Mesothelial cell of epicardium (in vitro differentiated cells): ENCODE results near the gene ABI1. TPM values are rescaled to one million over a fixed set of nuclear protein-coding genes. Genes with fewer than 3 reads are reported as not detected.
"Not testable (repeated sequence)": the region's sequence is repeated elsewhere in the genome, so short reads cannot be mapped to it uniquely, and the experiment has no call there.

Experiments
- DNase-seq, 2 experiments: peaks; one replicate each; pipeline ENCODE4 v3.0.0; 2021; ENCODE audit warnings: low spot score in 2 of 2; ENCODE audit not compliant: unreplicated experiment in 2 of 2
- H3K27ac Mint-ChIP-seq: 2 replicates; pipeline ENCODE4 v1.8.0; 2021; ENCODE audit warnings: mixed read lengths
- H3K27me3 Mint-ChIP-seq: 2 replicates; pipeline ENCODE4 v1.8.0; 2021; ENCODE audit warnings: low read depth, mixed read lengths
- H3K36me3 Mint-ChIP-seq: 2 replicates; pipeline ENCODE4 v1.8.0; 2021; ENCODE audit warnings: mixed read lengths
- H3K4me1 Mint-ChIP-seq: 2 replicates; pipeline ENCODE4 v1.8.0; 2021; ENCODE audit warnings: mixed read lengths
- H3K4me3 Mint-ChIP-seq: 2 replicates; pipeline ENCODE4 v1.8.0; 2021; ENCODE audit warnings: mild to moderate bottlenecking, moderate library complexity, mixed read lengths
- H3K9me3 Mint-ChIP-seq: 2 replicates; pipeline ENCODE4 v1.8.0; 2021; ENCODE audit warnings: mixed read lengths
- total RNA-seq: library from RNA; stranded (reverse); gene quantifications from 3 replicates; pipeline ENCODE4 v1.2.1, GENCODE V29; 2021
- TF ChIP-seq, protein P1 (sequence below): fragments of 200-600 bp; sonication (generic); IDR thresholded peaks from one replicate; pipeline ENCODE4 v1.5.0; 2021; ENCODE audit warnings: antibody characterized with exemption; ENCODE audit not compliant: unreplicated experiment

Gene ABI1
- total RNA-seq, 1 donor from 2014 or later = 41.3 TPM

DNA sequence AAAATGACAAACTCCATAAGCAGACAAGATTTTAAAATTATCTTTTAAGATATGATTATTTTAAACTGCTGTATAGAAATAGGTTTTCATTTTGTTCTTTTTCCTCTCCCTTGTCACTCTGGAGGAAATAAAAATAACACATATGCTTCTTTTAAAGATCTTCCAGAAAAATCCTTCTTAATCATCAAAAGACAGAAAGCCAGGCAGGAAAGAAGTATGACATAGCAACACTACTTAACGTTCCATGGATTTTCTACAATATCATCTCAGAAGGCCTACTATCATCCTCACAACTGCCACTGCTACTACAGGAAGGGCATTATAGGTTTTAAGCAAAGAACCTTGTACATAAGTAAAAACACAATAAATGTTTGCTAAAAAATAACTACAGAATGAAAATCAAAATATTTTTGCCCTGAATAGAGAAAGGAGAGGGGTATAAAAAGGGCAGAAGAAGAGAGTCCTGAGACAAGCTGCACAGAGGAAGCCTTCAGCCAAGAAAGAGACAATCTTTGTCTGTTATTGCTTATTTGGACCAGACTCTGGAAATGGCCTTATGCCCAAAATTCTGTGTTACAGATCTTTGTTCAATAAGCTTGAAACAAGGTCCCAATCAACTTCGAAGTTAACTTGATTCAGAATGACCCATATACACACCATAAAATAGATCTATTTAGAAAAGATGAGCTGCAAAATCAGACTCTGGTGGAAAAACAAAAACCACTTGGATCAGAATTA lies 67.8 kb downstream of the ABI1 start:
- TF ChIP-seq, protein P1, sequence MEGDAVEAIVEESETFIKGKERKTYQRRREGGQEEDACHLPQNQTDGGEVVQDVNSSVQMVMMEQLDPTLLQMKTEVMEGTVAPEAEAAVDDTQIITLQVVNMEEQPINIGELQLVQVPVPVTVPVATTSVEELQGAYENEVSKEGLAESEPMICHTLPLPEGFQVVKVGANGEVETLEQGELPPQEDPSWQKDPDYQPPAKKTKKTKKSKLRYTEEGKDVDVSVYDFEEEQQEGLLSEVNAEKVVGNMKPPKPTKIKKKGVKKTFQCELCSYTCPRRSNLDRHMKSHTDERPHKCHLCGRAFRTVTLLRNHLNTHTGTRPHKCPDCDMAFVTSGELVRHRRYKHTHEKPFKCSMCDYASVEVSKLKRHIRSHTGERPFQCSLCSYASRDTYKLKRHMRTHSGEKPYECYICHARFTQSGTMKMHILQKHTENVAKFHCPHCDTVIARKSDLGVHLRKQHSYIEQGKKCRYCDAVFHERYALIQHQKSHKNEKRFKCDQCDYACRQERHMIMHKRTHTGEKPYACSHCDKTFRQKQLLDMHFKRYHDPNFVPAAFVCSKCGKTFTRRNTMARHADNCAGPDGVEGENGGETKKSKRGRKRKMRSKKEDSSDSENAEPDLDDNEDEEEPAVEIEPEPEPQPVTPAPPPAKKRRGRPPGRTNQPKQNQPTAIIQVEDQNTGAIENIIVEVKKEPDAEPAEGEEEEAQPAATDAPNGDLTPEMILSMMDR = no peak
- Mint-ChIP-seq H3K27ac (peak overlapping the region; percentile 52), H3K4me1 (no peaks in the 10 kb centered on the region), H3K9me3 (peaks cover 26% of the 10 kb centered on the region), H3K36me3 (peaks cover 15% of the 10 kb centered on the region), H3K4me3 (no peak overlapping the region), H3K27me3 (no peaks in the 10 kb centered on the region)
- DNase-seq = no peak

DNA sequence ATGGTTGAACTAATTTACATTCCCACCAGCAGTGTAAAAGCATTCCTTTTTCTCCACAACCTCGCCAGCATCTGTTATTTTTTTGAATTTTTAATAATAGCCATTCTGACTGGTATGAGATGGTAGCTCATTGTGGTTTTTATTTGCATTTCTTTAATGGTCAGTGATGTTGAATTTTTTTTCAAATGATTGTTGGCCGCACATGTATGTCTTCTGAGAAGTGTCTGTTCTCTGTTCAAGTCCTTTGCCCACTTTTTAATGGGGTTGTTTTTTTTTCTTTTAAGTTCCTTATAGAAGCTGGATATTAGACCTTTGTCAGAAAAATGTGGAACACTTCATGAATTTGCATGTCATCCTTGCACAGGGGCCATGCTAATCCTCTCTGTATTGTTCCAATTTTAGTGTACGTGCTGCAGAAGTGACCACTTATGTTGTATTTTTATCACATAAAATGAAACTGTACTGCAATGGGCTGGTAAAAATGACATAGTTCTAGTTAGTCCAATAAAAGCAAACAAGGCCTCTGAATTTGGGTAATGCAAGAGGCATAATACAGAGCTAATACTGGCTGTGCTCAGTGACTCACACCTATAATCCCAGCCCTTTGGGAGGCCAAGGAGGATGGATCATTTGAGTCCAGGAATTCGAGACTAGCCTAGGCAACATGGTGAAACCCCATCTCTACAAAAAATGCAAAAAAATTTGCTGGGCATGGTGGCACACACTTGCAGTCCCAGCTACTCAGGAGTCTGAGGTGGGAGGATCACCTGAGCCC lies 70.3 kb downstream of the ABI1 start:
- H3K27ac Mint-ChIP-seq = no peak overlapping the region
- no peak for DNase-seq
- peaks cover 8% of the 10 kb centered on the region for H3K36me3 Mint-ChIP-seq
- no peaks in the 10 kb centered on the region for H3K27me3 Mint-ChIP-seq
- H3K9me3 Mint-ChIP-seq = peaks cover 20% of the 10 kb centered on the region
- no peak overlapping the region for H3K4me3 Mint-ChIP-seq
- TF ChIP-seq, protein P1 = no peak
- H3K4me1 Mint-ChIP-seq = no peaks in the 10 kb centered on the region

DNA sequence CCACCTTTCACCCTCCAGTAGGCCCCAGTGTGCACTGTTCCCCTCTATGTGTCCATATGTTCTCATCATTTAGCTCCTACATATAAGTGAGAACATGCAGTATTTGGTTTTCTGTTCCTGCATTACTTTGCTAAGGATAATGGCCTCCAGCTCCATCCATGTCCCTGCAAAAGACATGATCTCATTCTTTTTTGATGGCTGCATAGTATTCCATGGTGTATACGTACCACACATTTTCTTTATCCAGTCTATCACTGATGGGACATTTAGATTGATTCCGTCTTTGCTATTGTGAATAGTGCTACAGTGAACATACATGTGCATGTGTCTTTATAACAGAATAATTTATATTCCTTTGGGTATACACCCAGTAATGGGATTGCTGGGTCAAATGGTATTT lies 71.0 kb downstream of the ABI1 start:
- DNase-seq, H3K27me3 Mint-ChIP-seq, H3K4me3 Mint-ChIP-seq, H3K4me1 Mint-ChIP-seq, H3K27ac Mint-ChIP-seq, H3K36me3 Mint-ChIP-seq: not testable (repeated sequence)
- peaks cover 15% of the 10 kb centered on the region for H3K9me3 Mint-ChIP-seq

DNA sequence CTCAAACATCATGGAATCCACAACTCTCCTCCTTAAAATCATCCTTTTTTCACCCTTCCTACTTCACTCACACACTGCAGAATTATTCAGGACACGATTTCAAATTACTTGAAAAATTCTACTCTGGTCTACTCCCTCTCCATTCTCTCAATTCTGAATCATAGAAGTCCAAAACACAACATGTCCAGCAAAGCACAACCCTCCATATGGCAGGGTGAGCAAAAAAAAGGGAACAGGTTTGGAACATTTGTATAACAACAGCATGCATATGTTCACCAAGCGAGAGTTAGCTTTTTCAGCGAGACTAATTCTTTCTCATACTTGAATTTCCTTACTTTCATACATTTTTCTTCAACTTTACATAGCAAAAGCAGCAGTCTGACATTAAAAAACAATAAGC lies 73.4 kb downstream of the ABI1 start:
- Mint-ChIP-seq H3K4me3 (no peak overlapping the region), H3K27ac (no peak overlapping the region), H3K27me3 (no peaks in the 10 kb centered on the region), H3K36me3 (peaks cover 5% of the 10 kb centered on the region), H3K9me3 (peaks cover 15% of the 10 kb centered on the region), H3K4me1 (no peaks in the 10 kb centered on the region)
- TF ChIP-seq, protein P1 = no peak
- DNase-seq = no peak

DNA sequence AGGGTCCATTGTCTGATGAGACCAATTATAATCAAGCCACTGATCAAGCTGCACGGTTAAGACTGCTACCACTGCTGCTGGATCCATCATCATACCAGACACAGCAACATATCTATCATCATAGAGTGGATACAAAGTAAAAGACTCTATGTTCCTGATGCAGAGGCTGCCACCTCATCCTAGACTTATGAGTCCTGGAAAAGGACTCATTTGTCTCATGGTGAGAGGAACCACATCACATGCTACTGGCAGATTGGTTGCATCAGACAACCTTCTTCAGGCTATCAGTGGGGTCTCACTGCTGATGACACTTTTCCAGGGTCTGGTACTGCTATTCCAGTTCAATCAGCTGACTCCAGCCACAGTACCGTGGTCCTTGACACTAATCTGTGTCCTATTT lies 79.0 kb downstream of the ABI1 start:
- Mint-ChIP-seq H3K9me3 (no peaks in the 10 kb centered on the region), H3K4me1 (peaks cover 5% of the 10 kb centered on the region), H3K27ac (peak overlapping the region; percentile 70), H3K36me3 (no peaks in the 10 kb centered on the region), H3K27me3 (no peaks in the 10 kb centered on the region), H3K4me3 (no peak overlapping the region)
- TF ChIP-seq, protein P1 = no peak
- no peak for DNase-seq

DNA sequence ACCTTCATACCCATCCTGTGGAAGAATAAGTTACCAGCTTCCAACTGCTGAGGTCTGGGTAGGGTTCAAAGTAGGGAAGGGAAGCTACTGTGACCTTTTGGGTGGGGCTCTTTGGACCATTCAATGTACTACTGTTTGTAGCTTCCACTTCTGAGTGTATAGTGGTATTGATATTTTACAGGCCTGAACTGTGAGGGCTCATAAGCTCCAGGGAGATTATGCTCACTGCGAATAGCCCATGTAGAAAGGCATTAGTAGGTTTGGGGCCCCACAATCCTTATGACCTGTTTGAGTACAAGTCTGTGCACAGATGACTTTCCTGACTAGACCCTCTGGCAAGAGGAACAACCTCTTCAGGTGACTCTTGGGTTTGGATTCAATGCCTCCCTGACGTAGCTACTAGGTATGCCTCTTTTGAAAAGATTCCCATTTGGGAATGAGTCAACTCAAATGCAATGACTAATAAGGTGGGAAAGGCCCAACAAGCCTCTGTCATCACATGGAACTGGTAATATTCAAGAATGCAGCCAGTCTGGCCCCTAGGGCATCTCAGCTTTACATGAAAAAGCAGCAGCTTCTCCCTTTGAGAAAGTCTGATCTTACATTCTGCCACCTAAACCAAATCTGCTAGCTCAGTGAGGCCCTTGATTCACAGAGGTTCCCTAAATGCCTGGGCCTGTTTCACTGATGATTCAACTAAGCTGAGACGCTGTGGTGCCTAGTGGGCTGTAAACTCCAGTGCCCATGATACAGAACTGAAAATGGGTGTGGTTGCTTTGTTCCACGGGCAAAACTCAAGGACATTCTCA lies 79.8 kb downstream of the ABI1 start:
- Mint-ChIP-seq H3K9me3 (no peaks in the 10 kb centered on the region), H3K27ac (peak overlapping the region; percentile 70), H3K4me1 (peaks cover 9% of the 10 kb centered on the region), H3K36me3 (no peaks in the 10 kb centered on the region), H3K4me3 (no peak overlapping the region), H3K27me3 (no peaks in the 10 kb centered on the region)
- no peak for DNase-seq
- TF ChIP-seq, protein P1 = no peak
